GM12878 (cell line): Measurements from ENCODE around the gene NTF4. TPM values are rescaled to one million over a fixed set of nuclear protein-coding genes. Genes with fewer than 3 reads are reported as not detected.
"Not testable (repeated sequence)": the region's sequence is repeated elsewhere in the genome, so short reads cannot be mapped to it uniquely, and the experiment has no call there.

Experiments
- ATAC-seq: fragments of 200-7000 bp; cut with Tn5 transposase; 3 replicates; pipeline ENCODE4 v1.9.1; 2020; ENCODE audit warnings: mild to moderate bottlenecking, moderate library complexity
- BruUV-seq: library from RNA; stranded (reverse); fragments of 400-500 nt; replicated peaks from 2 replicates; lab custom pipeline; 2021; lab: Mats Ljungman, UMichigan
- CTCF ChIA-PET: fragments of 300-600 bp; sonication (Branson Sonifier 250); formaldehyde crosslinking; extraction: SDS; loops from one replicate; lab custom pipeline; 2021; ENCODE audit warnings: inconsistent platforms; lab: Yijun Ruan, JAX
- POLR2A ChIA-PET: fragments of 350-600 bp; formaldehyde crosslinking; extraction: SDS; loops from one replicate; lab custom pipeline; 2021; ENCODE audit warnings: inconsistent platforms; lab: Charles Lee
- RAD21 ChIA-PET: fragments of 300-600 bp; sonication (Branson Sonifier 250); formaldehyde crosslinking; loops from one replicate; lab custom pipeline; 2023; ENCODE audit warnings: antibody characterized with exemption; ENCODE audit not compliant: unreplicated experiment; lab: Charles Lee
- SMC1A ChIA-PET: fragments of 300-600 bp; sonication (Branson Sonifier 250); formaldehyde crosslinking; loops from one replicate; lab custom pipeline; 2023; ENCODE audit not compliant: unreplicated experiment, uncharacterized antibody; lab: Charles Lee
- DNase-seq: peaks from one replicate; pipeline ENCODE4 v3.0.0-alpha.2; 2011; ENCODE audit warnings: low read depth, low spot score
- FAIRE-seq: peaks from 3 replicates; lab custom pipeline; 2011; peaks lifted over from hg19 to GRCh38; lab: Jason Lieb, UNC
- H2AFZ ChIP-seq: 2 replicates; pipeline ENCODE4 v1.6.0; 2011; ENCODE audit warnings: low read depth, low read length, control low read depth; ENCODE audit not compliant: control insufficient read depth
- H3K27ac ChIP-seq: 2 replicates; pipeline ENCODE4 v1.5.1; 2011; ENCODE audit warnings: control low read depth; ENCODE audit not compliant: control insufficient read depth, insufficient read depth
- H3K27me3 ChIP-seq, 2 experiments: replicated peaks in 1 of 2; 2 replicates each; pipeline versions ENCODE4 v1.6.0 to v1.6.1; 2011; ENCODE audit warnings: low read length in 1 of 2; ENCODE audit not compliant: control insufficient read depth in 2 of 2, insufficient read depth in 2 of 2
- H3K36me3 ChIP-seq, 2 experiments: 2 replicates each; pipeline ENCODE4 v1.5.1; 2011; ENCODE audit warnings: low read length in 1 of 2; ENCODE audit not compliant: control insufficient read depth in 2 of 2, insufficient read depth in 2 of 2
- H3K4me1 ChIP-seq: 2 replicates; pipeline ENCODE4 v1.6.1; 2011; ENCODE audit warnings: mild to moderate bottlenecking, low read length, moderate library complexity, mixed read lengths; ENCODE audit not compliant: control insufficient read depth, insufficient read depth
- H3K4me2 ChIP-seq: 2 replicates; pipeline ENCODE4 v1.6.0; 2011; ENCODE audit warnings: control low read depth; ENCODE audit not compliant: control insufficient read depth, insufficient read depth
- H3K4me3 ChIP-seq: fragments of 200-600 bp; sonication (generic); 2 replicates; pipeline ENCODE4 v1.5.1; 2016
- H3K79me2 ChIP-seq: 2 replicates; pipeline ENCODE4 v1.6.0; 2011; ENCODE audit warnings: low read length; ENCODE audit not compliant: control insufficient read depth, insufficient read depth
- H3K9ac ChIP-seq: 2 replicates; pipeline ENCODE4 v1.8.0; 2011; ENCODE audit warnings: low read length, control low read depth, mixed read lengths; ENCODE audit not compliant: control insufficient read depth, insufficient read depth
- H3K9me3 ChIP-seq: replicated peaks from 3 replicates; pipeline ENCODE4 v1.5.1; 2011; ENCODE audit warnings: mild to moderate bottlenecking, low read length; ENCODE audit not compliant: control insufficient read depth, insufficient read depth
- H4K20me1 ChIP-seq: 2 replicates; pipeline ENCODE4 v1.6.0; 2011; ENCODE audit not compliant: control insufficient read depth, insufficient read depth
- WGBS: methylation state at CpG from one replicate; pipeline ENCODE4 v1.1.6; 2016; ENCODE audit warnings: low lambda C conversion rate; ENCODE audit not compliant: insufficient replicate concordance, insufficient coverage; ENCODE audit errors: missing lambda C conversion rate; 5-methylcytosine and 5-hydroxymethylcytosine counted together
- in situ Hi-C: fragments of 300-500 bp; cut with MboI; formaldehyde crosslinking; loops from 9 replicates; pipeline ENCODE4 v1.14.3; 2018; ENCODE audit warnings: mixed read lengths
- intact Hi-C: fragments of 100-400 bp; cut with micrococcal nuclease; formaldehyde crosslinking; loops from one replicate; pipeline ENCODE4 v1.14.2; 2022; ENCODE audit not compliant: unreplicated experiment
- polyA plus RNA-seq, 11 experiments: library from polyadenylated mRNA; depleted of rRNA in 4 of 11; unstranded in 6 of 11; stranded (reverse) in 5 of 11; fragments of >200 nt; fragmentation: Nextera tagmentation in 4 of 11; fragmentation: Illumina TruSeq in 1 of 11; extraction: Ambion mirVana in 4 of 11; extraction: Trizol in 1 of 11; gene quantifications; 1 replicate in 1 of 11; 2 replicates in 10 of 11; pipeline versions ENCODE4 v1.2.1 to v1.2.3, GENCODE V29; 2011 to 2016; ENCODE audit warnings: inconsistent platforms in 2 of 11, missing spikeins in 2 of 11, low read depth in 1 of 11
- total RNA-seq, 4 experiments: library from RNA; depleted of rRNA in 3 of 4; stranded (reverse); fragments of >200 nt in 3 of 4; fragmentation: Illumina TruSeq in 1 of 4; extraction: Trizol in 1 of 4; gene quantifications; 2 replicates each; pipeline versions ENCODE4 v1.2.1 to v1.2.3, GENCODE V29; 2013 to 2021

NTF4 gene
- total and polyA plus RNA-seq, 10 of the 15 experiments (the other 5 are each of a cell fraction or from before 2014, with no cell fraction given): not detected

- BruUV-seq, SMC1A ChIA-PET: not testable (repeated sequence)
These were observed 24.9 kb downstream of the NTF4 start for GRCh38 chr19:49039736-49040135.

GRCh38 chr19:49038557-49039276 lies 25.9 kb downstream of the NTF4 start:
- H3K9ac ChIP-seq, DNase-seq, H3K79me2 ChIP-seq, H3K27me3 ChIP-seq, H3K4me1 ChIP-seq, H3K36me3 ChIP-seq, H3K4me2 ChIP-seq, CTCF ChIA-PET, H3K27ac ChIP-seq, POLR2A ChIA-PET, intact Hi-C loops, SMC1A ChIA-PET, BruUV-seq, H4K20me1 ChIP-seq, H2AFZ ChIP-seq, ATAC-seq, FAIRE-seq, in situ Hi-C loops, H3K4me3 ChIP-seq, H3K9me3 ChIP-seq, RAD21 ChIA-PET: not testable (repeated sequence)
- WGBS: 34% methylated on average over 26 of the region's 26 CpGs

More at GRCh38 chr19:49039736-49040135, 24.9 kb downstream of the NTF4 start:
- H3K4me2 ChIP-seq, DNase-seq, H4K20me1 ChIP-seq, CTCF ChIA-PET, H3K79me2 ChIP-seq, in situ Hi-C loops, POLR2A ChIA-PET, H3K9me3 ChIP-seq, intact Hi-C loops, FAIRE-seq, H3K4me1 ChIP-seq, ATAC-seq, H3K36me3 ChIP-seq, H2AFZ ChIP-seq, RAD21 ChIA-PET, H3K9ac ChIP-seq, H3K27me3 ChIP-seq, H3K27ac ChIP-seq, H3K4me3 ChIP-seq: not testable (repeated sequence)
- WGBS: 13% methylated on average over 7 of the region's 9 CpGs

DNA sequence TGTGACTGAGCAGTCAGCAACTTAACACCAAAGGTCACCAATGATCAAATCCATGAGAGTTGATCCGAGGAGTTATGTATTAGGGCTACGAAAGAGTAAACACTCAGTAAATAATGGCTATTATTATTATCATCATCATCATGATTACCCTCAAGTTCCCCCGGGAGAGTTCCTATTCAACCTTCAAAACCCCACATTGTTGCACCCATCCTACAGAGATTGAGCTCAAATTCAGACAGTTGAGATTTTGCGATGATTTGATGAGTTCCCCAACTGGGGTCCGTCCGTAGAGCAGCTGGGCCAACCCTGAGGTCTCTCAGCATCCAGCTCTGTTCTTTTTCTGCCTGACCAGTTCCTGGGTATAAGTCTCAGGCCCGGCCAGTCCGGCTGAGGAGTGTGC lies 26.5 kb downstream of the NTF4 start:
- CTCF ChIA-PET, intact Hi-C loops, H3K9me3 ChIP-seq, H3K4me3 ChIP-seq, DNase-seq, H2AFZ ChIP-seq, RAD21 ChIA-PET, H3K36me3 ChIP-seq, H3K4me1 ChIP-seq, H3K9ac ChIP-seq, in situ Hi-C loops, BruUV-seq, H4K20me1 ChIP-seq, H3K79me2 ChIP-seq, H3K27me3 ChIP-seq, FAIRE-seq, H3K27ac ChIP-seq, POLR2A ChIA-PET, SMC1A ChIA-PET, ATAC-seq, H3K4me2 ChIP-seq: not testable (repeated sequence)
- 46% methylated on average over 6 of the region's 8 CpGs for WGBS
